ENCODE results near the gene RGS11. TPM values are rescaled to one million over a fixed set of nuclear protein-coding genes. Genes with fewer than 3 reads are reported as not detected.

Gene RGS11
- total RNA-seq, 1 donor: 0.36 TPM

DNA sequence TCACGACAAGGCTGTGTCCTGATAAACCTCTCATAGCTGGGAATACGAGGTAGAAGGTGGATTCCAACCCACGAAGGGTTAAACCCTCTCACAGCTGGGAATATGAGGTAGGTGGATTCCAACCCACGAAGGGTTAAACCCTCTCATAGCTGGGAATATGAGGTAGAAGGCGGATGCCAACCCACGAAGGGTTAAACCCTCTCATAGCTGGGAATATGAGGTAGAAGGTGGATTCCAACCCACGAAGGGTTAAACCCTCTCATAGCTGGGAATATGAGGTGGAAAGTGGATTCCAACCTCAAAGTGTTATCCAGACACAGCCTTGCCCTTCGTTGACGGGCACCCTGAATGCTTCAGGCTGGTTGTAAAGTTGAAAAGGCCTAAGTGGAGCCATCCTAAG lies 45.8 kb upstream of the RGS11 start:
- peak; percentile 84 for DNase-seq (ENCODE audit: insufficient read length, low spot score, missing footprints)
- Histone ChIP-seq H4K20me1 (ENCODE audit: insufficient read depth, low read length) (peaks cover 64% of the 10 kb centered on the region), H3K4me3 (ENCODE audit: insufficient read depth, low read length) (no peak overlapping the region), H3K79me2 (ENCODE audit: insufficient read depth, low read length) (peaks cover 80% of the 10 kb centered on the region), H3K36me3 (ENCODE audit: insufficient read depth, low read length) (no peaks in the 10 kb centered on the region), H3K27ac (ENCODE audit: low read depth, low read length) (no peak overlapping the region), H3K27me3 (ENCODE audit: insufficient read depth, low read length) (no peaks in the 10 kb centered on the region), H3K4me2 (ENCODE audit: insufficient read depth, low read length) (no peak overlapping the region), H3K4me1 (ENCODE audit: insufficient read depth, low read length) (no peaks in the 10 kb centered on the region), H3K9me3 (ENCODE audit: low read depth, low read length) (no peaks in the 10 kb centered on the region), H2AFZ (ENCODE audit: low read length) (no peak overlapping the region)
- TF ChIP-seq, protein P1, sequence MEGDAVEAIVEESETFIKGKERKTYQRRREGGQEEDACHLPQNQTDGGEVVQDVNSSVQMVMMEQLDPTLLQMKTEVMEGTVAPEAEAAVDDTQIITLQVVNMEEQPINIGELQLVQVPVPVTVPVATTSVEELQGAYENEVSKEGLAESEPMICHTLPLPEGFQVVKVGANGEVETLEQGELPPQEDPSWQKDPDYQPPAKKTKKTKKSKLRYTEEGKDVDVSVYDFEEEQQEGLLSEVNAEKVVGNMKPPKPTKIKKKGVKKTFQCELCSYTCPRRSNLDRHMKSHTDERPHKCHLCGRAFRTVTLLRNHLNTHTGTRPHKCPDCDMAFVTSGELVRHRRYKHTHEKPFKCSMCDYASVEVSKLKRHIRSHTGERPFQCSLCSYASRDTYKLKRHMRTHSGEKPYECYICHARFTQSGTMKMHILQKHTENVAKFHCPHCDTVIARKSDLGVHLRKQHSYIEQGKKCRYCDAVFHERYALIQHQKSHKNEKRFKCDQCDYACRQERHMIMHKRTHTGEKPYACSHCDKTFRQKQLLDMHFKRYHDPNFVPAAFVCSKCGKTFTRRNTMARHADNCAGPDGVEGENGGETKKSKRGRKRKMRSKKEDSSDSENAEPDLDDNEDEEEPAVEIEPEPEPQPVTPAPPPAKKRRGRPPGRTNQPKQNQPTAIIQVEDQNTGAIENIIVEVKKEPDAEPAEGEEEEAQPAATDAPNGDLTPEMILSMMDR (IDR thresholded peaks at IDR 0.05; ENCODE audit: extremely low read depth, low read depth, low read length): no peak

- peaks cover 78% of the 10 kb centered on the region for H3K79me2 ChIP-seq (ENCODE audit: insufficient read depth, low read length)
Measured at GRCh38 chr16:320206-320605, 44.5 kb upstream of the RGS11 start.

GRCh38 chr16:318628-319027 lies 42.9 kb upstream of the RGS11 start:
- Histone ChIP-seq H3K4me2 (ENCODE audit: insufficient read depth, low read length) (no peak overlapping the region), H4K20me1 (ENCODE audit: insufficient read depth, low read length) (peaks cover 61% of the 10 kb centered on the region), H3K4me1 (ENCODE audit: insufficient read depth, low read length) (no peaks in the 10 kb centered on the region)

More at GRCh38 chr16:320206-320605, 44.5 kb upstream of the RGS11 start:
- Histone ChIP-seq H4K20me1 (ENCODE audit: insufficient read depth, low read length) (peaks cover 63% of the 10 kb centered on the region), H3K27ac (ENCODE audit: low read depth, low read length) (no peak overlapping the region), H3K9me3 (ENCODE audit: low read depth, low read length) (no peaks in the 10 kb centered on the region), H2AFZ (ENCODE audit: low read length) (no peak overlapping the region), H3K4me2 (ENCODE audit: insufficient read depth, low read length) (no peak overlapping the region), H3K27me3 (ENCODE audit: insufficient read depth, low read length) (no peaks in the 10 kb centered on the region), H3K4me3 (ENCODE audit: insufficient read depth, low read length) (no peak overlapping the region), H3K4me1 (ENCODE audit: insufficient read depth, low read length) (no peaks in the 10 kb centered on the region), H3K36me3 (ENCODE audit: insufficient read depth, low read length) (no peaks in the 10 kb centered on the region)
- DNase-seq (ENCODE audit: insufficient read length, low spot score, missing footprints): peak; percentile 82
- TF ChIP-seq, protein P1 (IDR thresholded peaks at IDR 0.05; ENCODE audit: extremely low read depth, low read depth, low read length): no peak

DNA sequence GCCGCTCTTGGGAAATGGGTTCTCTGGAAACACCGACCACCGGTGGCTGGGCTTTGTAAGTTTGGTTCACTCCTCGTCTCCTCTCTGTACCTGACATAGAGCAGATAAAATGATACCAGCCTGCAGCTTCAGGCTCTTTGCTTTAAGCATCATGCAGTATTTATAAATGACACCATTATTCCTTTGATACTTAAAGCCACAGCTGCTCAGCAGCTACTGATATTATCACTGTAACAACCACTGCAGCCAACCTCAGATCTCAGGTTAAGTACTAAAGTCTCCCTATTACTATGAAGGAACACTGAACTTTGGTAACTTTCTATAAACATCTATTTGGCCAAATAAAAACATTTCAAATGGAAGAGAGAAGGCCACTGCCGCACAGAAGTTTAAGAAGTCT lies 41.8 kb upstream of the RGS11 start:
- Histone ChIP-seq H3K4me1 (ENCODE audit: insufficient read depth, low read length) (no peaks in the 10 kb centered on the region), H3K27ac (ENCODE audit: low read depth, low read length) (no peak overlapping the region), H3K79me2 (ENCODE audit: insufficient read depth, low read length) (peaks cover 74% of the 10 kb centered on the region), H2AFZ (ENCODE audit: low read length) (no peak overlapping the region), H3K27me3 (ENCODE audit: insufficient read depth, low read length) (no peaks in the 10 kb centered on the region), H3K36me3 (ENCODE audit: insufficient read depth, low read length) (peaks cover 11% of the 10 kb centered on the region), H4K20me1 (ENCODE audit: insufficient read depth, low read length) (peaks cover 56% of the 10 kb centered on the region), H3K4me3 (ENCODE audit: insufficient read depth, low read length) (no peak overlapping the region), H3K9me3 (ENCODE audit: low read depth, low read length) (no peaks in the 10 kb centered on the region), H3K4me2 (ENCODE audit: insufficient read depth, low read length) (no peak overlapping the region)
- DNase-seq (ENCODE audit: insufficient read length, low spot score, missing footprints): peak; percentile 64
- TF ChIP-seq, protein P1 (IDR thresholded peaks at IDR 0.05; ENCODE audit: extremely low read depth, low read depth, low read length): no peak

More at GRCh38 chr16:318628-319027, 42.9 kb upstream of the RGS11 start:
- no peak overlapping the region for H3K4me3 ChIP-seq (ENCODE audit: insufficient read depth, low read length)
- peaks cover 77% of the 10 kb centered on the region for H3K79me2 ChIP-seq (ENCODE audit: insufficient read depth, low read length)
- H2AFZ ChIP-seq (ENCODE audit: low read length): no peak overlapping the region
- no peak overlapping the region for H3K27ac ChIP-seq (ENCODE audit: low read depth, low read length)
- TF ChIP-seq, protein P1 (IDR thresholded peaks at IDR 0.05; ENCODE audit: extremely low read depth, low read depth, low read length): no peak
- no peaks in the 10 kb centered on the region for H3K27me3 ChIP-seq (ENCODE audit: insufficient read depth, low read length)
- DNase-seq (ENCODE audit: insufficient read length, low spot score, missing footprints): peak; percentile 48
- H3K36me3 ChIP-seq (ENCODE audit: insufficient read depth, low read length): peaks cover 9% of the 10 kb centered on the region
- no peaks in the 10 kb centered on the region for H3K9me3 ChIP-seq (ENCODE audit: low read depth, low read length)
